ENCODE results near the gene OR6N1. TPM values are rescaled to one million over a fixed set of nuclear protein-coding genes. Genes with fewer than 3 reads are reported as not detected.

The OR6N1 gene
- total and polyA plus RNA-seq, 8 donors: 0.26 TPM; not detected in 7

- TF ChIP-seq CTCF (IDR thresholded peaks at IDR 0.05): no peak
- ATAC-seq: no peak
- no peaks in the 10 kb centered on the region for H3K36me3 ChIP-seq
Measured at GRCh38 chr1:158781104-158781503, 9.1 kb upstream of the OR6N1 start, which contains the start of gene OR6N2. OR6N2 (minus strand) TSS chr1:158781204; CDS start chr1:158777635, 3,569 bp downstream.

GRCh38 chr1:158754420-158754819 lies 17.6 kb downstream of the OR6N1 start, which contains the start of gene OR6K6:
OR6K6 (plus strand) TSS chr1:158754720; CDS start chr1:158754888, 168 bp downstream.
- H3K4me1 ChIP-seq: no peaks in the 10 kb centered on the region
- no peaks in the 10 kb centered on the region for H3K27me3 ChIP-seq
- DNase-seq (no peak), ATAC-seq (no peak)
- intact Hi-C loops (cut with DNase I): no loop called here
- no peak within 1 kb of the TSS for H3K27ac ChIP-seq
- H3K4me3 ChIP-seq: no peak within 1 kb of the TSS
- H3K9me3 ChIP-seq: no peaks in the 10 kb centered on the region
- no peaks in the 10 kb centered on the region for H3K36me3 ChIP-seq
- no peak for TF ChIP-seq CTCF (IDR thresholded peaks at IDR 0.05)

More at GRCh38 chr1:158781104-158781503, 9.1 kb upstream of the OR6N1 start, which contains the start of gene OR6N2:
- Histone ChIP-seq H3K27me3 (no peaks in the 10 kb centered on the region), H3K4me3 (no peak within 1 kb of the TSS), H3K4me1 (no peaks in the 10 kb centered on the region), H3K9me3 (no peaks in the 10 kb centered on the region), H3K27ac (no peak within 1 kb of the TSS)
- no peak for DNase-seq
- intact Hi-C loops (cut with DNase I): no loop called here

GRCh38 chr1:158752155-158752712 lies 19.8 kb downstream of the OR6N1 start:
- no peaks in the 10 kb centered on the region for H3K27me3 ChIP-seq
- no peaks in the 10 kb centered on the region for H3K9me3 ChIP-seq
- intact Hi-C loops (cut with DNase I): no loop called here
- H3K27ac ChIP-seq: no peak overlapping the region
- peak in 1 of 4 donors; percentile 51 for DNase-seq
- H3K4me1 ChIP-seq: no peaks in the 10 kb centered on the region
- H3K36me3 ChIP-seq: no peaks in the 10 kb centered on the region
- no peak for ATAC-seq
- TF ChIP-seq CTCF (IDR thresholded peaks at IDR 0.05): no peak
- H3K4me3 ChIP-seq: no peak overlapping the region

- Histone ChIP-seq H3K27me3 (no peaks in the 10 kb centered on the region), H3K27ac (no peak overlapping the region), H3K9me3 (no peaks in the 10 kb centered on the region), H3K4me3 (no peak overlapping the region), H3K36me3 (no peaks in the 10 kb centered on the region), H3K4me1 (no peaks in the 10 kb centered on the region)
- intact Hi-C loops (cut with DNase I): no loop called here
- DNase-seq: no peak
- ATAC-seq: peak; percentile 65
- TF ChIP-seq CTCF (IDR thresholded peaks at IDR 0.05): no peak
Measured at GRCh38 chr1:158735848-158736247, 36.1 kb downstream of the OR6N1 start.

- no peak for TF ChIP-seq CTCF (IDR thresholded peaks at IDR 0.05)
- H3K4me1 ChIP-seq: no peaks in the 10 kb centered on the region
- no peak overlapping the region for H3K27ac ChIP-seq
- intact Hi-C loops (cut with DNase I): no loop called here
- DNase-seq (no peak), ATAC-seq (no peak)
- no peaks in the 10 kb centered on the region for H3K9me3 ChIP-seq
- H3K27me3 ChIP-seq: no peaks in the 10 kb centered on the region
- no peak overlapping the region for H3K4me3 ChIP-seq
- no peaks in the 10 kb centered on the region for H3K36me3 ChIP-seq
Measured at GRCh38 chr1:158732524-158732923, 39.5 kb downstream of the OR6N1 start.
